B cell (primary cell): Measurements from ENCODE around the gene TIMP2.

Source experiments
- EZH2 ChIP-seq: IDR thresholded peaks from 2 replicates; pipeline ENCODE4 v1.6.1; 2012; ENCODE audit warnings: borderline replicate concordance, low read depth, mild to moderate bottlenecking, moderate library complexity, low read length; ENCODE audit not compliant: insufficient read depth, poor library complexity, severe bottlenecking
- TF ChIP-seq, protein P1 (sequence below): fragments of 200-600 bp; IDR thresholded peaks from one replicate; pipeline ENCODE4 v1.8.0; 2022; ENCODE audit warnings: antibody characterized with exemption, mild to moderate bottlenecking

DNA sequence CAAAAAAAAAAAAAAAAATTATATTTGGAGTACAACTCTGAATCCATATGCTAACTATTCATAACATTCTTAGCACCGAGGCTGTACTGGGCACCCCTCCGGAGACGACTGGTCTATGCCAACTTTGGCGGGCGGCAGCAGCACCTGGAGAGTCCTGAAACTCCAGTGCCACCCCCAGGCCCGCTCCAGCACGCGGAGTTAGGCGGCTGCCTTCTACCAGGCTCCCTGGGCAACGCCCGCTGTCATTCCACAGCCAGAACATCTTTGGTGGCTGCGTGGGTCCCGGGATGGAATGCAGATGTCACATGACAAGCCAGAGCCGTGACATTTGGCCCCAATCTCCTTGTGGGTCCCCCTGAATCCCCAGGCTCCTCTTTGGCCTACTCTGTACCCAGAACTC is 6.2 kb downstream of the TIMP2 start:
- TF ChIP-seq, protein P1, sequence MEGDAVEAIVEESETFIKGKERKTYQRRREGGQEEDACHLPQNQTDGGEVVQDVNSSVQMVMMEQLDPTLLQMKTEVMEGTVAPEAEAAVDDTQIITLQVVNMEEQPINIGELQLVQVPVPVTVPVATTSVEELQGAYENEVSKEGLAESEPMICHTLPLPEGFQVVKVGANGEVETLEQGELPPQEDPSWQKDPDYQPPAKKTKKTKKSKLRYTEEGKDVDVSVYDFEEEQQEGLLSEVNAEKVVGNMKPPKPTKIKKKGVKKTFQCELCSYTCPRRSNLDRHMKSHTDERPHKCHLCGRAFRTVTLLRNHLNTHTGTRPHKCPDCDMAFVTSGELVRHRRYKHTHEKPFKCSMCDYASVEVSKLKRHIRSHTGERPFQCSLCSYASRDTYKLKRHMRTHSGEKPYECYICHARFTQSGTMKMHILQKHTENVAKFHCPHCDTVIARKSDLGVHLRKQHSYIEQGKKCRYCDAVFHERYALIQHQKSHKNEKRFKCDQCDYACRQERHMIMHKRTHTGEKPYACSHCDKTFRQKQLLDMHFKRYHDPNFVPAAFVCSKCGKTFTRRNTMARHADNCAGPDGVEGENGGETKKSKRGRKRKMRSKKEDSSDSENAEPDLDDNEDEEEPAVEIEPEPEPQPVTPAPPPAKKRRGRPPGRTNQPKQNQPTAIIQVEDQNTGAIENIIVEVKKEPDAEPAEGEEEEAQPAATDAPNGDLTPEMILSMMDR: no peak
- no peak for TF ChIP-seq EZH2
